Brain microvascular endothelial cell (primary cell): ENCODE data around the gene NRCAM.

Experiments used
- DNase-seq: peaks from one replicate; pipeline ENCODE4 v3.0.0-alpha.2; 2020
- H3K27ac ChIP-seq: fragments of 250-450 bp; sonication (Bioruptor Pico); 2 replicates; pipeline ENCODE4 v1.5.1; 2020; ENCODE audit warnings: mild to moderate bottlenecking, moderate library complexity
- H3K27me3 ChIP-seq: fragments of 250-450 bp; sonication (Bioruptor Pico); replicated peaks from 2 replicates; pipeline ENCODE4 v1.5.1; 2020; ENCODE audit warnings: mild to moderate bottlenecking
- H3K36me3 ChIP-seq: fragments of 250-450 bp; sonication (Bioruptor Pico); replicated peaks from 2 replicates; pipeline ENCODE4 v1.5.1; 2020; ENCODE audit warnings: mild to moderate bottlenecking
- H3K4me3 ChIP-seq: 2 replicates; pipeline ENCODE4 v1.5.1; 2011; ENCODE audit warnings: low read depth, mild to moderate bottlenecking, control low read depth, low read length, moderate library complexity
- in situ Hi-C: cut with HindIII; loops from 2 replicates; pipeline ENCODE4 v1.10.0; 2017; ENCODE audit warnings: low sequenced_read_pairs, low pct_ligation_motif_present
- TF ChIP-seq, protein P1 (sequence below): IDR thresholded peaks from 2 replicates; pipeline ENCODE4 v1.5.1; 2011; ENCODE audit warnings: low read depth, mild to moderate bottlenecking, moderate library complexity, low read length, control low read depth, inconsistent platforms; ENCODE audit errors: missing control alignments

Gene NRCAM

DNA sequence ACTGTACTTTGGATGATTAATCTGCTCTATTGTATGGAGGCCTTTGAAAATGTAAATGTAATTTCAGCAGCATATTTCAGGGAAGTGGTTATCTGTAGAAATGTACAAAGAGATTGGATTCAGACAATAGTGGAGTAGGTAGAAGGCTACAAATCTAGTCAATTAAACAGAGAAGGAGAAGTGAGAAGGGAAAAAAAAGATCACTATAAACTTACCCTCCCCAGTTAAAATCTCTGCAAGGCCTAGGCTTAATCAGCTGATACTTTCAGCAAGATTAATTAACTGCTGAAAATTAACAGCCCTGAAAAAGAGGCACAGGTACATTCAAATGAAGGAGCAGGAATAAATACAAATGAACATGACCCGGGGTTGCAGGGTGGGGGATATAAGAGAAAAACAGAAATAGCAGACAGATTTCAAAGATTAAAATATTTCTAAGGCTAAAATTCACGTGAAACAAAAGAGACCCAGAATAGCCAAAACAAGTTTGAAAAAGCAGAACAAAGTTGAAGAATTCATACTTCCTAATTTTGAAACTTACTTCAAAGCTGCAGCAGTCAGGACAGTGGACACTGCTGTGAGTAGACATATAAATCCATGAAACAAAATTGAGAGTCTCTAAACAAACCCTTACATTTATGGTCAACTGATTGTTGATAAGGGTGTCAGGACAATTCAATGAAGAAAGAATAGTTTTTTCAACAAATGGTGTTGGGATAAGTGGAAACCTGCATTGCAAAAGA is 96.0 kb downstream of the NRCAM start:
- DNase-seq: no peak
- in situ Hi-C loops: no loop called here
- no peak overlapping the region for H3K4me3 ChIP-seq
- no peaks in the 10 kb centered on the region for H3K36me3 ChIP-seq
- H3K27me3 ChIP-seq: no peaks in the 10 kb centered on the region
- TF ChIP-seq, protein P1, sequence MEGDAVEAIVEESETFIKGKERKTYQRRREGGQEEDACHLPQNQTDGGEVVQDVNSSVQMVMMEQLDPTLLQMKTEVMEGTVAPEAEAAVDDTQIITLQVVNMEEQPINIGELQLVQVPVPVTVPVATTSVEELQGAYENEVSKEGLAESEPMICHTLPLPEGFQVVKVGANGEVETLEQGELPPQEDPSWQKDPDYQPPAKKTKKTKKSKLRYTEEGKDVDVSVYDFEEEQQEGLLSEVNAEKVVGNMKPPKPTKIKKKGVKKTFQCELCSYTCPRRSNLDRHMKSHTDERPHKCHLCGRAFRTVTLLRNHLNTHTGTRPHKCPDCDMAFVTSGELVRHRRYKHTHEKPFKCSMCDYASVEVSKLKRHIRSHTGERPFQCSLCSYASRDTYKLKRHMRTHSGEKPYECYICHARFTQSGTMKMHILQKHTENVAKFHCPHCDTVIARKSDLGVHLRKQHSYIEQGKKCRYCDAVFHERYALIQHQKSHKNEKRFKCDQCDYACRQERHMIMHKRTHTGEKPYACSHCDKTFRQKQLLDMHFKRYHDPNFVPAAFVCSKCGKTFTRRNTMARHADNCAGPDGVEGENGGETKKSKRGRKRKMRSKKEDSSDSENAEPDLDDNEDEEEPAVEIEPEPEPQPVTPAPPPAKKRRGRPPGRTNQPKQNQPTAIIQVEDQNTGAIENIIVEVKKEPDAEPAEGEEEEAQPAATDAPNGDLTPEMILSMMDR: no peak
- H3K27ac ChIP-seq: no peak overlapping the region

DNA sequence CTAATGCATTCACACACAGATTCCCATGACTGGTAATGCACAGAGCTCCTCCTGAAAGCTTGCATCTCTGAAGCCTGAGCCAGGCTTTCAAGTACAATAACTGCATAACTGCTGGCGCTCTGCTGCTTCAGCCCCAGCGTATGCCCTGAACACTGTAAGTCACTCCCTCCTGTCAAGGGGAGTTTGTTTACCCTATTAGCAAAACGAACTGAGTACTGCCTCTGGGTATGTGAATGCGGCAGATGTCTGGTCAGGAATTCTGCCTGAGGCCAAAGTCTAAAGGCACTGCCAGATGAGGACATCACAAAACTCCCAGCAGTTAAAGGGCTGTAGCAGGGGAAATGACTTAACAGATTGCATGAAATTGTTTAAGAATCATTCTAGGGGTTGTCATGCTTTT is 97.7 kb downstream of the NRCAM start:
- H3K4me3 ChIP-seq: no peak overlapping the region
- TF ChIP-seq, protein P1: no peak
- no peaks in the 10 kb centered on the region for H3K36me3 ChIP-seq
- in situ Hi-C loops: no loop called here
- H3K27ac ChIP-seq: no peak overlapping the region
- peak; percentile 81 for DNase-seq
- no peaks in the 10 kb centered on the region for H3K27me3 ChIP-seq

DNA sequence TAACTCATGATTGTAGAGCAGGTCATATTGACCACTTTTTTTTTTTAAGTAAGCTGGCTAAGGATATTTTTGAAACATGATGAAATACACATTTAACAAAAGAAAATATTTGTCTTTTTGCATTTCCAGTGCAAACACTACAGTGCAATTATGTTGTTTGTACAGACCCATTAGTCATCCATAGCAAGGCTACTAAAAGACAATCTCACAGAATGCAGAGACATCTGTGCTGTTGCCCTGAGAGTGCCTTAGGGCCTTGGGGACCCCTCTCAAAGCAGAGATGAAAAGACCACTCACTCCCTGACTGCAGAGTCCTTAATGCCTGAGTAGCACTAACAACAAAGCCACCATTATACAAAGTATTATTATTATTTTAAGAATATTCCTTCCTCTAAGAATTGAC is 104.5 kb downstream of the NRCAM start:
- H3K27ac ChIP-seq: no peak overlapping the region
- in situ Hi-C loops: no loop called here
- H3K4me3 ChIP-seq: no peak overlapping the region
- no peak for DNase-seq
- no peaks in the 10 kb centered on the region for H3K36me3 ChIP-seq
- TF ChIP-seq, protein P1: no peak
- H3K27me3 ChIP-seq: no peaks in the 10 kb centered on the region

DNA sequence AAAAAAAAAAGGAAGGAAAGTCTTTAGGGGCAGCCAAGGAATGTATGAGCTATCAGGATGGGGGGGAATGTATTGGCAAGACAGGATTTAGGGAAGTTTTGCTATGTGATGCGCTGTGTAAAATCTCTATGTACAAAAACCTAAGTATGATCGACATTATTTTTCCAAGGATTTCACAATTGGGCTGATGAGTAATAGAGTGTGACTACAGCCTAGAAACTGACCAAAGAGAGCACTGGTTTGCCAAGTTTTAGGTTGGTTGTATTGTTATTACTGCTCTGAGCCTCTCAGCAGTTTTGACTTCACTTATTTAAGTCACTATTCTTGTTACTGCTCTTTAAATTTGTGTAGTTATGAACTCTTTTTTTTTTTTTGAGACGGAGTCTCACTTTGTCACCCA is 107.3 kb downstream of the NRCAM start:
- peak; percentile 51 for DNase-seq

DNA sequence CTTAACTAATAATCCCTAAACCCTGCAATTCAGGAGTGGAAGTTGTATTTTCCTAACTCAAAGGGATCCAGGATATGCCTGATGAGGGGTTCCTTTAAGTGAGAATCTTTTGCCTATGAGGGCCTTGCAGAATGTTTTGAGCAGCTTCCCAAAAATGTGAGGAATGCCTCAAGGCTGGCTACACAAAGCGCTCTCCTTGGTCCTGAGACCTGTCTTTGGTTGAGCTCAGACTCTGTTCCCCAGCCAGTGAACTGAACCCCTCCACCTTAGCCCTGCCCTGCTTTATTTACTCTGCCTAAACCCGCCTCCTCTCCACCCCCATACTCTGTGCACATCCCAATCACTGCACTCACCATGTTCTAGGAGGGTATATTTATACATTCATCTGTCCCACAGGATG is 108.6 kb downstream of the NRCAM start:
- DNase-seq: peak; percentile 47
- Histone ChIP-seq H3K36me3 (no peaks in the 10 kb centered on the region), H3K4me3 (no peak overlapping the region), H3K27ac (no peak overlapping the region), H3K27me3 (no peaks in the 10 kb centered on the region)
- in situ Hi-C loops: no loop called here
- TF ChIP-seq, protein P1: no peak

More for the DNA sequence above, 107.3 kb downstream of the NRCAM start:
- TF ChIP-seq, protein P1: no peak
- H3K27me3 ChIP-seq: no peaks in the 10 kb centered on the region
- H3K27ac ChIP-seq: no peak overlapping the region
- in situ Hi-C loops: no loop called here
- H3K4me3 ChIP-seq: no peak overlapping the region
- H3K36me3 ChIP-seq: no peaks in the 10 kb centered on the region
